ENCODE results near the gene DDX41. TPM values are rescaled to one million over a fixed set of nuclear protein-coding genes. Genes with fewer than 3 reads are reported as not detected.

Gene DDX41
- total and polyA plus RNA-seq, 2 of the 13 experiments (the other 11 are each of a cell fraction or from before 2014, with no cell fraction given) = 62.8 to 105 TPM

DNA sequence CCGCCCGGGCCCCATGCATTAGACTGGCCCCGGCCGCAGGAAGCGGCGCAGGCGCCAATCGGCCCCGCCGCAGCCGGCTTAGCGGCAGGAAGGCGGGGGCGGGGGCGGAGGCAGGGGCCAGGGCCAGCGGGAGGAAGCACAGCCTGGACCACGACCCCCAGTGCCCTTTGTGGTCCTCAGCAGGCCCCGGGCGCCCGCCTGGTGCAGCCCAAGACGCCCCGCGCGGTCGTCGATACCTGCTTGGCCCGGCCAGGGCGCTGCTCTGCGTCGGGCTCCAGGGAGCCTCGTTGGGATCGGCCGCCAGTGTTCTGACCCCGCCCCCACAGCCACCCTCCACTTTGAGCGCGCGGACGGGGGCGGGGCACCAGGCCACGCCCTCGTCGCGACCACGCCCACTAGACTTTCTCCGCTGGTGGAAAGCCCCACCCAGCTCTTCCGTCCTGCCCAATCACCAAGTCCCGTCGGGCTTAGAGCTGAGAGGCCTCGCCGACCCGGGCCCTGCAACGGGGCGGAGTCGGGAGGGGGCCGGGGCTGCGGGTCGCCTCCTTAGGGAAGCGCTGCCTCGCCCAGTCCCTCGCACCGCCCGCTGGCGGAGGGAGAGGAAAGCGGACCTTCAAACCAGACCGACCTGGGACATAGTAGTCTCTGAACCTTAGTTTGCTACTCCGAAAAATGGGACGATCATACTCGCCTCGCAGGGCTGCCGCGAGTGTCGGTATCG lies 19.3 kb downstream of the DDX41 start, which contains the start of gene PDLIM7 (continued):
- TF ChIP-seq, protein P1, sequence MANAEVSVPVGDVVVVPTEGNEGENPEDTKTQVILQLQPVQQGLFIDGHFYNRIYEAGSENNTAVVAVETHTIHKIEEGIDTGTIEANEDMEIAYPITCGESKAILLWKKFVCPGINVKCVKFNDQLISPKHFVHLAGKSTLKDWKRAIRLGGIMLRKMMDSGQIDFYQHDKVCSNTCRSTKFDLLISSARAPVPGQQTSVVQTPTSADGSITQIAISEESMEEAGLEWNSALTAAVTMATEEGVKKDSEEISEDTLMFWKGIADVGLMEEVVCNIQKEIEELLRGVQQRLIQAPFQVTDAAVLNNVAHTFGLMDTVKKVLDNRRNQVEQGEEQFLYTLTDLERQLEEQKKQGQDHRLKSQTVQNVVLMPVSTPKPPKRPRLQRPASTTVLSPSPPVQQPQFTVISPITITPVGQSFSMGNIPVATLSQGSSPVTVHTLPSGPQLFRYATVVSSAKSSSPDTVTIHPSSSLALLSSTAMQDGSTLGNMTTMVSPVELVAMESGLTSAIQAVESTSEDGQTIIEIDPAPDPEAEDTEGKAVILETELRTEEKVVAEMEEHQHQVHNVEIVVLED (CRISPR knock-in tag; IDR thresholded peaks at IDR 0.05; ENCODE audit: borderline replicate concordance) = 0 out of 2 replicates have a peak, but pooled peaks have one; percentile 28
- peak; percentile 59; the same call in 1 of the 2 replicates for TF ChIP-seq MAX (IDR thresholded peaks at IDR 0.05)
- 0 out of 2 replicates have a peak, but pooled peaks have one; percentile 25 for TF ChIP-seq ZNF549 (CRISPR knock-in tag; IDR thresholded peaks at IDR 0.05)
- peak; percentile 69 for TF ChIP-seq SAP130 (CRISPR knock-in tag; IDR thresholded peaks at IDR 0.05; ENCODE audit: low read depth)
- no peak for TF ChIP-seq ZNF468 (CRISPR knock-in tag; IDR thresholded peaks at IDR 0.05)
- no peak for TF ChIP-seq ZNF414 (CRISPR knock-in tag; IDR thresholded peaks at IDR 0.05)
- TF ChIP-seq, protein P2, sequence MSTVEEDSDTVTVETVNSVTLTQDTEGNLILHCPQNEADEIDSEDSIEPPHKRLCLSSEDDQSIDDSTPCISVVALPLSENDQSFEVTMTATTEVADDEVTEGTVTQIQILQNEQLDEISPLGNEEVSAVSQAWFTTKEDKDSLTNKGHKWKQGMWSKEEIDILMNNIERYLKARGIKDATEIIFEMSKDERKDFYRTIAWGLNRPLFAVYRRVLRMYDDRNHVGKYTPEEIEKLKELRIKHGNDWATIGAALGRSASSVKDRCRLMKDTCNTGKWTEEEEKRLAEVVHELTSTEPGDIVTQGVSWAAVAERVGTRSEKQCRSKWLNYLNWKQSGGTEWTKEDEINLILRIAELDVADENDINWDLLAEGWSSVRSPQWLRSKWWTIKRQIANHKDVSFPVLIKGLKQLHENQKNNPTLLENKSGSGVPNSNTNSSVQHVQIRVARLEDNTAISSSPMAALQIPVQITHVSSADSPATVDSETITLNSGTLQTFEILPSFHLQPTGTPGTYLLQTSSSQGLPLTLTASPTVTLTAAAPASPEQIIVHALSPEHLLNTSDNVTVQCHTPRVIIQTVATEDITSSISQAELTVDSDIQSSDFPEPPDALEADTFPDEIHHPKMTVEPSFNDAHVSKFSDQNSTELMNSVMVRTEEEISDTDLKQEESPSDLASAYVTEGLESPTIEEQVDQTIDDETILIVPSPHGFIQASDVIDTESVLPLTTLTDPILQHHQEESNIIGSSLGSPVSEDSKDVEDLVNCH (CRISPR knock-in tag; IDR thresholded peaks at IDR 0.05) = no peak
- no peak for TF ChIP-seq PAX8 (CRISPR knock-in tag; IDR thresholded peaks at IDR 0.05; ENCODE audit: borderline replicate concordance)
- 0 out of 2 replicates have a peak, but pooled peaks have one; percentile 41 for TF ChIP-seq SSRP1 (CRISPR knock-in tag; IDR thresholded peaks at IDR 0.05)
- no peak for TF ChIP-seq ZNF17 (CRISPR knock-in tag; IDR thresholded peaks at IDR 0.05)
- peak; percentile 16 to 68; a peak in 2 of 4 replicates for TF ChIP-seq HMGXB4 (CRISPR knock-in tag; IDR thresholded peaks at IDR 0.05; ENCODE audit: borderline replicate concordance in 1 of 2, low read depth in 1 of 2)
- peak; percentile 44 for TF ChIP-seq SRSF1 (optimal IDR thresholded peaks at IDR 0.05; ENCODE audit: low read depth, low read length)
- TF ChIP-seq ZNF766 (CRISPR knock-in tag; IDR thresholded peaks at IDR 0.05; ENCODE audit: borderline replicate concordance) = 0 out of 2 replicates have a peak, but pooled peaks have one; percentile 28
- TF ChIP-seq NFIB (CRISPR knock-in tag; IDR thresholded peaks at IDR 0.05; ENCODE audit: borderline replicate concordance) = no peak
- TF ChIP-seq, protein P3, sequence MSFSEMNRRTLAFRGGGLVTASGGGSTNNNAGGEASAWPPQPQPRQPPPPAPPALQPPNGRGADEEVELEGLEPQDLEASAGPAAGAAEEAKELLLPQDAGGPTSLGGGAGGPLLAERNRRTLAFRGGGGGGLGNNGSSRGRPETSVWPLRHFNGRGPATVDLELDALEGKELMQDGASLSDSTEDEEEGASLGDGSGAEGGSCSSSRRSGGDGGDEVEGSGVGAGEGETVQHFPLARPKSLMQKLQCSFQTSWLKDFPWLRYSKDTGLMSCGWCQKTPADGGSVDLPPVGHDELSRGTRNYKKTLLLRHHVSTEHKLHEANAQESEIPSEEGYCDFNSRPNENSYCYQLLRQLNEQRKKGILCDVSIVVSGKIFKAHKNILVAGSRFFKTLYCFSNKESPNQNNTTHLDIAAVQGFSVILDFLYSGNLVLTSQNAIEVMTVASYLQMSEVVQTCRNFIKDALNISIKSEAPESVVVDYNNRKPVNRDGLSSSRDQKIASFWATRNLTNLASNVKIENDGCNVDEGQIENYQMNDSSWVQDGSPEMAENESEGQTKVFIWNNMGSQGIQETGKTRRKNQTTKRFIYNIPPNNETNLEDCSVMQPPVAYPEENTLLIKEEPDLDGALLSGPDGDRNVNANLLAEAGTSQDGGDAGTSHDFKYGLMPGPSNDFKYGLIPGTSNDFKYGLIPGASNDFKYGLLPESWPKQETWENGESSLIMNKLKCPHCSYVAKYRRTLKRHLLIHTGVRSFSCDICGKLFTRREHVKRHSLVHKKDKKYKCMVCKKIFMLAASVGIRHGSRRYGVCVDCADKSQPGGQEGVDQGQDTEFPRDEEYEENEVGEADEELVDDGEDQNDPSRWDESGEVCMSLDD (CRISPR knock-in tag; IDR thresholded peaks at IDR 0.05; ENCODE audit: borderline replicate concordance) = no peak; the same call in 1 of the 2 replicates

Measured in HepG2 (cell line).